SIG-M5 treated with dmso at 0.1 percent for 504 hours (cell line): ENCODE measurements around the gene NINJ2.

Experiments used
- DNase-seq: peaks from one replicate; lab custom pipeline; 2025; ENCODE audit not compliant: unreplicated experiment; lab: John Stamatoyannopoulos, UW

NINJ2 gene

GRCh38 chr12:571795-572531 is 91.3 kb downstream of the NINJ2 start:
- no peak for DNase-seq

DNA sequence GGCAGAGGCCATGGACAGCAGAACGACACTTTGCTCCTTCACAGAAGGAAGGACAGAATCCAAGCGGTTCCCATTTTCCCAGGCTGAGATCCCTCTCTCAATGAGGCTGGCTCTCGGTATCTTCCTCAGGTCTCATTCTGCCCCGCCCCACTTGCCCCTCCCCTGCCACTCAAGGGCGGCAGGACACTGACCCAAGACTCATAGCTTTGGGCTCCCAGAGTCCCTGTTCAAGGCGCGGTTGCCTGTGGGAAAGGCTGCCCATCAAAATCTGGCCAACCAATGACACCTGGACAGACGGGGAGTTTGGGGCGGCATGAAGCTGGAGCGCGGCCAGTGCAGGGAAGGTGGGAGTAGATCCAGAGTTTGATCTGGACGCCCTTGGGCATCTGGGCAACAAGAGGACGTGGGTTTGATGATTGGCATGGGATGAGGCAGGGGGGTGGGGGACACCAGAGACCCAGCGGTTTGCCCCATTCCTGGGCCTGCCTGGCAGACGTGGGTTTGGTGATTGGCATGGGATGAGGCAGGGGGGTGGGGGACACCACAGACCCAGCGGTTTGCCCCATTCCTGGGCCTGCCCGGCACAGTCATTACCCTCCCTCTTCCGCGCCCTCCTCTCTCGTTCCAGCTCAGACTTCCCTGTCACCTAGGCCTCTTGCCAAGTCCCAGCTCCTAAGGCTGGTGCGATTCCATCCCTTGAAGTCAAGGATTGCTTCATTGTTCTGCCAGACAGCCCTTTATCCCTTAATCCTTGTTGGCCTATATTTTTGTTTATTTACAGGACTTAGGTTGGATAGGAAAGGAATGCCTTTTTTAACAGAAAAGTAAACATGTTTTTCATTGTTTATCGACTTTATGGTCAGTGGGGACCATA is 92.1 kb downstream of the NINJ2 start:
- DNase-seq: no peak

GRCh38 chr12:570435-570920 is 92.8 kb downstream of the NINJ2 start:
- no peak for DNase-seq

DNA sequence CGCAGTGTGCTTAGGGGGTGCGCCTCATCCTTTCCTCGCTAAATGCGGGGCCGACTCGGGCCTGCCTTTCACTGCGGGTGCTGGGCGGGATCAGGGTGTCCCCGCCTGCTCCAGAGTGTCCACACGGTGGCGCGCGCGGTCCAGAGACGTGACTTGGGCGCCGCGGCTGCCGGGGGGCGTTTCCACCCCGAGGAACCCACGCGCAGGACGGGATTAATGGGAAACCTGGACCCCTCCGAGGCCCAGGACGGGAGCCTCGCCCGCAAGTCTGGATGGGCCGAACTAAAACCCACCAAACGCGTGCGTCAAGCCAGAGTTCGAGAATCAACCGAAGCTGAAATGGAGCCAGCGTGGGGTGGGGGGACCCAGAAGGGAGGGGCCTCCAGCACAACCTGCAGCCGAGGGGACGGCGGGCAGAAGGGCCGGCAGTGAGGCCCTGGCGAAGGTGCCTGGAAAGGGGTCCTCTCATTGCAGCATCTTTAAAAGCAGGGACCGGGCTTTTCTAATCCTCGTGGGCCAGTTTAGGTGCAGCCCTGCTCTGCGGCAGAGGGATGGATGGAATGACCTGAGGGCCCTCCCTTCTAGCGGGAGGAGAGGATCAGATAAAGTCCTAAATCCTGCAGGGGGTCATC is 93.3 kb downstream of the NINJ2 start:
- peak; percentile 67 for DNase-seq

GRCh38 chr12:569091-569676 is 94.1 kb downstream of the NINJ2 start:
- DNase-seq: no peak

DNA sequence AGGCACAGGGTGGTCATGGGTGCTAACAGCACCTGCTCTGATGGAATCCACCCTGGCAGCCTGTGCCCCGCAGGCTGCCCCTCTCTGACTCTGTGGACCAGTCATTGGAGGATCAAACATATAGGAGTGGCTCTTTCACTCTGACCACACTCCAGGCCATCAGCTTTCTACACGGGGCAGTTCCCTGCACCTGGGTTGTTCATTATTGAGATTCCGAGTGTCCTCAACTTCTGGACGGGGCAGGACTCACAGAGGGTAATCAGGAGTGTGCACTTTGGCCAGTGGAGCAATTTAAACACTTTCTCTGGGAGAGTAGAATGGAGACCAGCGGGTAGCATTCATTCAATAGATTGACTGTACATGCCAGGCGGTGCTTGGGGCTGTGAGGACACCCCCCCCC is 94.8 kb downstream of the NINJ2 start:
- no peak for DNase-seq

GRCh38 chr12:565589-566105 is 97.6 kb downstream of the NINJ2 start:
- no peak for DNase-seq

DNA sequence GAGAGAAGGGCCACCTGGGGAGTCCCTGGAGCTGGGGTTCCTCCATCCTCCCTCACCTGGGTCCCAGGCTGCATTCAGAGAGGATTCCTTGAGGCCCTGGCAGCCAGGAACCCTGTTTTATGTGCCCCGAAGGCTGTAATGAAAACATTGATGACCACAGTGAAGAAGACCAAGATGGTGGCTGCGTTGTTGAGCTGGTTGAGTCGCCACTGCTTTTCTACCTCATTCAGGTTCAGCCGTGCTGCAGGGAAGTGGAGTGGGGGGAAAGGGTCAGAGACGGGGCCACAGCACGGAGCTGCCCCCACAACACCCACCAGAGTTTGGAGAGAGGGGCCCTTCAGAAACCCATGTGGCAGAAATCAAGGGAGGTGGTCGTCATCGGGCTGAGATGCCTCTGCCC is 98.1 kb downstream of the NINJ2 start:
- DNase-seq: no peak

DNA sequence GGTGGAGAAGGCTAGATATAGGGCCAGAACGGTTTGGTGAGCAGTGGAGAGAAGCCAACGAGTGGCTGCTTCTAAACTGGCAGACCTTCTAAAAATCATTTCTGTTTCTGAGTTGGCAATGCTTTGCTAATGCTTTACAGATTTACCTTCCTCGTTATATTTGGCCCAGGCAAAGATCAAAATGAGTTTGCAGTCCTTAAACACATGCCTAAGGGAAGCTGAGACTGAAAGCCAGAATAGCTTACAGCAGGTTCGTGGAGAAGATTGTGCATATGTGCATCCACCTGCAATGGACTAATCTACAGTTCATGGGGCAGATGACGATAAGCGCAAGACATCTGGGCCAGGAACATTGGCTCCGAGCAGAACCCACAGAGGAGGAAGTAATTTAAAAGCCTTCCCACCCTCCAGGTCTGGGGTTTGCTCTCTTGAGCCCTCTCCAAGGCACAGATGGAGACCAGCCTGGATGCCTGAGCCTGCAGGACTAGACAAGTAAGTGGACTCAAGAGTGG is 99.4 kb downstream of the NINJ2 start:
- DNase-seq: no peak

- peak; percentile 14 for DNase-seq
These were observed 99.9 kb downstream of the NINJ2 start for GRCh38 chr12:563250-563781.

GRCh38 chr12:562634-563033 is 100.6 kb downstream of the NINJ2 start:
- no peak for DNase-seq

GRCh38 chr12:561908-562593 is 101.2 kb downstream of the NINJ2 start:
- peak; percentile 75 for DNase-seq

DNA sequence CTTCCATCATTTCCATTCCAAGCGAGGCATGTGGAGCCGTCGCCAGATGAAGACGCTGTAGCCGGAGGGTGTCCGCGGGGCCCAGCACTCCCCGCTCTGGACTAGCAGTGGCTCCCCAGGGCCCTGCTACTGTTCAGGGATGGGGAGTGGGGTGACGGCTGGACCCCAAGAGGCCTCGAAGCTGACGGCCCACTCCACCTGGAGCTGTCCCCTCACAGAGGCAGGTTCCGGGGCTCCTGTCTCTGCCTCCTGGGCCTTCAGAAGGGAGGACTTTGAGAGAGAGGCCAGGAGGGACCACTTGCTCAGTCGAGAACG is 101.9 kb downstream of the NINJ2 start:
- DNase-seq: no peak

DNA sequence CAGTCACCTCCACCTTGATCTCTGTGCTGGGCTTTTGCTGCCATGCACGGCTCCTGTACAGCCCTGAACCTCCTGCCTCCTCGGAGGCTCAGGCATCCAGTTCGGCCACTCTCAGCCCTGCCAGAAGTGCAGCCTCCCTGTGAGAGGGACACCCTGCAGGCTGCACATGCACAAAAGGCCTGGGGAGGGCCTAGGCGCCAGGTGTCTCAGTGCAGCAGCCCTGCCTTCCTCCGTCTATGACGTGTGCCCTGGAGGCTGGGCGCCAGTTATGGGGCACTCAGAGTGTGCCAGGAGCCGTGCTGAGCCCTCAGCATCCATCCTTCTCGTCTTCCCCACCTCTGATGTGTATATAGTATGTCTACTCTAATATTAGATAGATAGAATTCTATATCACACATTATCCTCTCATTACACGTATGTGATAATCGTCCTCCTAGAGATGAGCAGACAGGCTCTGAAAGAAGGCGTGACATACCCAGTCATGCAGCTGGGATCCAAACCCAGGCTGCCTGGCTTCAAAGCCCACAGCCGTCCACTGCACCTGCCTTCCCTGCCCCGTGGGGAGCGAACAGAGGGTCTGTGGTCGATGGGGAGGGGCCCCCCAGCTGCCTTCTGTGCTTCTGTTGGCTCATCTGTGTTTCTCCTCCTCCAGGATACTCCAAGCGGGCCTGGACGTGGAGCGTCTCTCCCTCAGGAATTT is 102.4 kb downstream of the NINJ2 start:
- DNase-seq: no peak

DNA sequence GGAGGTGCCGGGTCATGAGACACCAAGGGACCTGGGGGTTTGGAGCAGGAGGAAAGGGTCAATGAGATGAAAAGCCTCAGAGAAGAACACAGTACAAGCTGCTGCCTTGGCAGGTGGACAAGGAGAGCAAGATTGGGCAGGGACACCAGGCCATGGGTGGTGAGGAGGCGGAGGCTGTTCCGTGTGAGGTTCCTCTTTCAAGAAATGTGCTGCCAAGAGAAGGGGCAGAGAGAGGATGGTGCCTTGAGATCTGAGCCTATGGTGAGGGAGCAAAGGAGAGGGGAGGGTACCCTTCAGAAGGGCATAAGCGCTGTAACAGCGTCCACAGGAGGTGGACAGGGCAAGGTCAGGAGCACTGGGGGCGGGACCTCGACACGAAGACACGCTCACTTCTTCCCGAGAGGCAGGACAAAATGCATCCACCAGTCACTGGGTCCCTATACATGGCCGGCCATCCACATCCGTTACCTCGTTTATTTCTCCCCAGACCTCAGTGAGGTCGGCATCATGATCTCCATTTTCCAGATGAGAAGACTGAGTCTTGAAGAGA is 103.3 kb downstream of the NINJ2 start:
- DNase-seq: peak; percentile 13

DNA sequence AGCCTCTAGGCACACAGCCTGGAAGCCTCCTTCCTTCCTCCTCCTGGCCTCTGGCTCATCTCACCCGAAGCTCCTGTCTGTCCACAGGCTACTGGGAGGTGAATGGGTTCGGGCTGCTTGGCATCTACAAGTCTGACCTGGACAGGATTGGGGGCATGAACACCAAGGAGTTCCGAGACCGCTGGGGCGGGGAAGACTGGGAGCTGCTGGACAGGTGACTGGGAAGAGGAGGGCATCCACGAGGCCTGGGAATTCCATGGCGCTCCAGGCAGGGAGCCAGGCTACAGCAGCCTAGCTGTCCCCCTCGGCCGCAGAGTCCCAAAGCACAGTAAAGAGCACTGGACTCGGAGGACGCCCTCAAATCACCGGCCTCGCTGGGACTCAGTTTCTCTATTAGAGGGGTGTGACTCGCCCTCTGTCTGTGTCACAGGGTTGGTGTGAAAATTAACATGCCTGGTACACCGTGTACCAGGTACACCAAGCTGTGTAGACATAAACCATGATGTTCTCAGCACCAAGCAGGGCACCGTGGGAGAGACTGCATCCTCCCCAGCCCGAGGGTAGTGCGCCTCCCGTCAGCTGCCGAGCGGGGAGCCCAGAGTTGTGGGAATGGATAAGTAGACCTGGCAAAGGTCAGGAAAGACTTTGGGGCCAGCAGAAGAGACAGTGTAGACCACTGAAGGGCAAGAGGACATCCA is 103.9 kb downstream of the NINJ2 start:
- DNase-seq: no peak

DNA sequence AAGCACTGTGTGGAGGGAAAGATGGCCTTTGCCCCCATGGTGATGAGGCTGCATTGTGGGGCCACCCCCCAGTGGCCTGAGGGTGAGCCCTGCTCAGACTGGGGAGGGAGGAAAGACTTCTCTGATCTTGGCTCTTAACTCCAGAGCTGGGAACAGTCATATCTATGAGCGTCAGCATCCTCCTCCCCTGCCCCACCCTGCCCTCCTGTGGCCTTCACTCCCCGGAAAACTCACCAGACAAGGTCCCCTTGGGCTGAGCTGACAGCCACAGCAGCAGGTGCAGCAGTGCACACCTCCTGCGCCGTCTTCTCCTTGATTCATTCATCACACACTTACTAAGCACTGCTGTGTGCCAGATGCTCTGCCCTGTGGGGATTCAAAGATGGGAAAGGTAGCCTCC is 104.7 kb downstream of the NINJ2 start:
- DNase-seq: no peak

- DNase-seq: no peak
These were observed 106.7 kb downstream of the NINJ2 start for GRCh38 chr12:556498-556897.

DNA sequence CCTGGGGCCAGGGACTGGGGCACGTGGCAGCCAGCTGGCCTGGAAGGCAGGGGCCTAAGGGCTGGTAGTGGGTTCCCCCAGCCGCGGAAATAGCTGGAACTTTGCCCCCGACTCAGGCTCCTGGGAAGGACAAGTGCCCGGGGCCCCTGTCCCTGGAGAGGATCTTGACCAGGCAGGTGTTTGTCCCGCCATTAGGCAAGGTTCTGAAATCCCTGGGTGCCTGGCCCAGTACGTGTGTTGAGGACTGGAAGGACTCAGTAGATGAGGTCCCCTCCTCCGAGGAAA is 109.3 kb downstream of the NINJ2 start:
- no peak for DNase-seq
